Stimulated activated naive CD8-positive, alpha-beta T cell treated with anti-CD3 and anti-CD28 coated beads, Interleukin-15, Interleukin-2, amounts not matched to agents 100 ng/mL and 50 ng/mL, for 24 hours (primary cell): ENCODE data around the gene ZFYVE28.

Experiments
- H3K27ac Mint-ChIP-seq: one replicate; pipeline ENCODE4 v1.8.0; 2021; ENCODE audit warnings: mild to moderate bottlenecking, mixed read lengths
- H3K27me3 Mint-ChIP-seq: one replicate; pipeline ENCODE4 v1.8.0; 2021; ENCODE audit warnings: mixed read lengths
- H3K36me3 Mint-ChIP-seq: one replicate; pipeline ENCODE4 v1.8.0; 2021; ENCODE audit warnings: low read depth, mixed read lengths
- H3K4me1 Mint-ChIP-seq: one replicate; pipeline ENCODE4 v1.8.0; 2021; ENCODE audit warnings: low read depth, mixed read lengths
- H3K4me3 Mint-ChIP-seq: one replicate; pipeline ENCODE4 v1.8.0; 2021; ENCODE audit warnings: mild to moderate bottlenecking, mixed read lengths
- H3K9me3 Mint-ChIP-seq: one replicate; pipeline ENCODE4 v1.8.0; 2021; ENCODE audit warnings: mixed read lengths

Gene ZFYVE28

DNA sequence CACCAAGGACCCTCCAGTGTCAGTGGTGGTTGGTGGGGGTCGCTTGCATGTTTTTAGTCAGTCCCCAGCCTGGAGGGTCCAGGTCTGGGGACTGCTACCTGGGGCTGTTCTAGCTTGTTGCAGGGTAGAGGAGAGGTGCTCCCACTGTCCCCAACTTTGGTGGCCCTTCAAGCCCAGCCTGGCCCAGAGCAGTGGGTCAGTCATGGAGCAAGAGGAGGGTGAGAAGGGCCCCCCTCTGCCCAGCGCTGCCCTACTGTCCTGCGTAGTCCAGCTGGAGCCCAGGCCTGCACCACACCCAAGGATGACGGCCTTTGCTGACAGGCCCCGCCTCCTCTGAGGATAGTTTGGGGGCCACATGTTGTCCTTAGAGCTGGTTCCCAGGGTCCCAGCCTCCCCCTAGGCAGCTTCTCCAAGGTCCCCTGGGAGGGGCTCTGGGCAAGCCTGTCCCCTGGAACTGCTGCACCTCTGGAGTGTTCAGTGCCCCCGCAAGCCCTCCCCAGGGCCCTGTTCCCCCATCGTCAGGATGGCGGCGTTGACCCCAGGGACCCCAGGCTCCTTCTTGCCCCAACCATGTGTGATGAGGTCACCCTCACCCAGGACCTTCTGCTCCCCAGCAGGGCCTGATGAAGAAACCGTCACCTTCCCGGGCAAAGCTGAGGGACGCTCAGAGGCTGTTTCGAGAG lies 7.1 kb upstream of the ZFYVE28 start:
- no peak overlapping the region for H3K4me3 Mint-ChIP-seq
- no peaks in the 10 kb centered on the region for H3K4me1 Mint-ChIP-seq
- H3K27ac Mint-ChIP-seq = no peak overlapping the region
- H3K27me3 Mint-ChIP-seq = peaks cover 25% of the 10 kb centered on the region
- no peaks in the 10 kb centered on the region for H3K9me3 Mint-ChIP-seq
- no peaks in the 10 kb centered on the region for H3K36me3 Mint-ChIP-seq

DNA sequence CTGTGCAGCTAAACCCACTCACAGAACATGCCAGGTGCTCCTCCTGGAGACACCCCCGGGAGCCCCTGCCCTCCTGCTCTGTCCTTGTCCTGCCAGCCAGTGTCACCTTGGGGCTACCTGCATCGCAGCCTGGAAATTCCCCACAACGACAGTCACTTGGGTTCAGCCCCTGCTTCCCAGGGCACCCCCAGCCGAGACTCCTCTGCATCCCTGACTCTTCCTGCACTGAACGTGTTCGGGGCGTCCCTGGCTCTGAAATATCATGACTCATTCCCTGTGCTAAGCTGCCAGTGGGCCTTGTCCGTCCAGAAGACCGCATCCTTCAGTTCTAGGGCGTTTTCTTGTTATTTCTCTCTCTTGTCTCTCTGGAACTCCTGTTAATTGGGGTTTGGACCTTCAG lies 6.1 kb upstream of the ZFYVE28 start:
- H3K27me3 Mint-ChIP-seq = peaks cover 34% of the 10 kb centered on the region
- no peaks in the 10 kb centered on the region for H3K36me3 Mint-ChIP-seq

DNA sequence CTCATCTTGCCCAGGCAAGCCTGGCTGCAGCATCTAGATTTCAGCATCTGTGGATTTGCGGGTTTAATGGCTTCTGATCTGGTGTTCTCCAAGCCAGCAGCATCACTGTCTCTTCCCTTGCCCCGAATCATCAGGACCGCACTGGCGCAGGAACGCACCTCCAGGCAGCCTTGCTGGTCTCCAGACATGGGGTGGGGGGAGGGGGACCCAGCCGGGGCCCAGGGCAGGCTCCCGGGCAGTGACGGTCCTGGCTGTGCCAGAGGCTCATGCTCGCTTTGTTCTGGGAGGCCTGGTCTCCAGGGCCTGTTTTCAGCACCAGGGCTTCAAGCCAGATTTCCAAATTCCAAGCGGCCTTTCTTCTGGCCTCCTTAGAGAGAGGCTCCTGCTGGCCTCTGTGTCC lies 5.2 kb upstream of the ZFYVE28 start:
- Mint-ChIP-seq H3K27me3 (peaks cover 39% of the 10 kb centered on the region), H3K4me3 (no peak overlapping the region), H3K36me3 (no peaks in the 10 kb centered on the region)

More for the DNA sequence above, 6.1 kb upstream of the ZFYVE28 start:
- peaks cover 7% of the 10 kb centered on the region for H3K4me1 Mint-ChIP-seq
- H3K27ac Mint-ChIP-seq = no peak overlapping the region
- H3K4me3 Mint-ChIP-seq = no peak overlapping the region
- H3K9me3 Mint-ChIP-seq = no peaks in the 10 kb centered on the region

DNA sequence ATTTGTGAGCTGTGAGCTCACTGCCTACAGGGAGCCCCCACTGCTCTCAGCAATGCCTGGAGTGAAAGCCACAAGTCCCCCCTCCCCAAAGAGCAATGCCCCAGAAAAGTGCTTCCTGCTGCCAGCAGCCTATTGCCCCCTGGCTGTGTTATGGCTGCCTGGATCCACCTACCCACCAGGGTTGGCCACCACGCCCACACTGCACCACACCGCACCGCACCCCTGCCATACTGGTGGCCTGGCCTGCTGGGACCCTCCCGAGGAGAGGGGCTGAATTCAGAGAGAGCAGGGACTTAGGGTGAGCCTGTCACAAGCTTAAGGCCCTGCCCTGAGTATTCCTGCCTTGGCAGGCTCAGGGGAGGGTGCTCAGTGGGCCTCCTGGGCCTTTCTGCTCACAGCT lies 4.6 kb upstream of the ZFYVE28 start:
- Mint-ChIP-seq H3K27ac (no peak overlapping the region), H3K4me1 (peaks cover 14% of the 10 kb centered on the region), H3K9me3 (no peaks in the 10 kb centered on the region), H3K36me3 (no peaks in the 10 kb centered on the region), H3K27me3 (peaks cover 39% of the 10 kb centered on the region), H3K4me3 (no peak overlapping the region)

More for the DNA sequence above, 5.2 kb upstream of the ZFYVE28 start:
- no peak overlapping the region for H3K27ac Mint-ChIP-seq
- H3K9me3 Mint-ChIP-seq = no peaks in the 10 kb centered on the region
- peaks cover 14% of the 10 kb centered on the region for H3K4me1 Mint-ChIP-seq

DNA sequence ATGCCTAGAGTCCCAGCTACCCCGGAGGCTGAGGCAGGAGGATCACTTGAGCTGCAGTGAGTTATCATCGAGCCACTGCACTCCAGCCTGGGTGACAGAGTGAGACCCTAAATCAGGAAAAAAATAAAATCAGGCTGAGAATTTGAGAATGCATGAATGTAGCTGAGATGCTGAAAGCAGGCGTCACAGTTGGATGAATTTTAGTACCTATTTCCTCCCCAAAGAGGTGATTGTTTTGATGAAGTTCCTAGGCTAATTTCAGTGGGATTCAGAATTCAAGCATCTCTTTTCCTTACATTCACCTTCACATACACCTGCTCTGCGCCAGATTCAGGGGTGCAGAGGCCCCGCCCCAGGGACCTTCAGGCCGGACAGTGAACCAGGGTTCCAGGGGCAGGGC lies 3.5 kb upstream of the ZFYVE28 start:
- Mint-ChIP-seq H3K4me1 (peaks cover 14% of the 10 kb centered on the region), H3K27me3 (peaks cover 39% of the 10 kb centered on the region), H3K9me3 (no peaks in the 10 kb centered on the region)

DNA sequence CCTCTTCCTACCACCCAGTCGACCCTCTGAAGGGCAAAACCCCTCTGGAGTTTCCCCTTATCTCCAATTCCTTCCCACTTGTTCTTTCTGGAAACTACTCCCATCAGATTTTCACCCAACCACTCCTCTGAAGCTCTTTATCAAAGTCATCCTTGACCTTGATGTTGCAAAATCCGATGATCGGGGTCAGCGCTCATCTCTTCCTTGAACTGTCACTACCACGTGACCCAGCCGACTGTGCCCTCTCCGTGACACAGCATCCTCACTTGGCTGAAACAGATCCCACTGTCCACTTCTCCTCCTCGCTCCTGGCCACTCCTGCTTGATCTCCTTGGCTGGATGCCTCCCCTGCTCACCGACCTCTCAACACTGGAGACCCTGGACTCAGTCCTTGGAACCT lies 1.4 kb upstream of the ZFYVE28 start:
- no peaks in the 10 kb centered on the region for H3K36me3 Mint-ChIP-seq
- H3K9me3 Mint-ChIP-seq = no peaks in the 10 kb centered on the region
- peaks cover 51% of the 10 kb centered on the region for H3K27me3 Mint-ChIP-seq
- no peak overlapping the region for H3K27ac Mint-ChIP-seq
- peaks cover 33% of the 10 kb centered on the region for H3K4me1 Mint-ChIP-seq
- H3K4me3 Mint-ChIP-seq = peak overlapping the region; percentile 78

More for the DNA sequence above, 3.5 kb upstream of the ZFYVE28 start:
- Mint-ChIP-seq H3K27ac (no peak overlapping the region), H3K36me3 (no peaks in the 10 kb centered on the region), H3K4me3 (no peak overlapping the region)

DNA sequence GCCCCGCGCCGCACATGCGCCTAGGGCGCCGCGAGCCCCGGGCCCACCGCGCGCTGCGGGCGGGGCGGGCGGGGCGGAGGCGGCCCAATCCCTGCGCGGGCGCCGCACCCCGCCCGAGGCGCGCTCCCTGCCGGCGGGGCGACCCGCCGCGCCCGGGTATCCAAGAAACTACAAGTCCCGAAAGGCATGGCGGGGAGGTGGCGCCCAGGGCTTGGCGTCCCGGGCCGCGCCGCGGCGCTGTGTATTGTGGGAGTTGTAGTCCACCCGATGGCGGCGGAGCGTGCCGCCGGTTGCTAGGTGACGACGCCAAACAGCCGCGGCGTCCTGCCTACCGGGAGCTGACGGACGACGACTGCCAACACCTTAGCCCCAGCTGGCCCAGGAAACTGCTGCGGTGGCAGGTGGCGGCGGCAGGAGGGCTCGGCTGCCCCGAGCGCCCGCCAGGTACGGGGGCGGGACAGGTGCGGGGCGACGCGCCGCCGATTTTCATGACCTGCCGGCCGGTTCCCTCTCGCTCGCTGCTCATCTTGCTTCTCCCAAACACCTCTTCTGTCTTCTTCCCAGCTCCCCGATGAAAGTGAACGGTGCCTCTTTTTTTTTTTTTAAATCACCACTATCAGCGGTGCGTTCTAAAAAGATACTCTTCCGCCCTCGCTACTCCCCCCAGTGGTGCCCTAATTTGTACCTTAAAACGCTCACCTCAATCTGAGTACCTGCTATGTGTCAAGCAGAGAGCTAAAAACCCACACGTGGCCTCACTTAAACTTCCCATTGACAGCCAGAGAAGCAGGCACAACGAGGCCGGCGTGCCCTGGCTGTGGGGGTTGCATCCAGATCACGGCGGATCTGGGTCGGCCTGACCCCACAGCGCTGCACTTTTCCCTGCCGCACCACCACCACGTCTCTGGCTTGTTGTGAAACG lies 466 bp upstream of the ZFYVE28 start, which contains the start of gene CFAP99:
Gene CFAP99 (plus strand): TSS at position 306 of the 922 bp plus-strand sequence.
- Mint-ChIP-seq H3K27me3 (peaks cover 53% of the 10 kb centered on the region), H3K4me1 (peaks cover 42% of the 10 kb centered on the region), H3K9me3 (no peaks in the 10 kb centered on the region), H3K36me3 (no peaks in the 10 kb centered on the region), H3K27ac (no peak within 1 kb of the TSS), H3K4me3 (peak within 1 kb of the TSS; percentile 80)

DNA sequence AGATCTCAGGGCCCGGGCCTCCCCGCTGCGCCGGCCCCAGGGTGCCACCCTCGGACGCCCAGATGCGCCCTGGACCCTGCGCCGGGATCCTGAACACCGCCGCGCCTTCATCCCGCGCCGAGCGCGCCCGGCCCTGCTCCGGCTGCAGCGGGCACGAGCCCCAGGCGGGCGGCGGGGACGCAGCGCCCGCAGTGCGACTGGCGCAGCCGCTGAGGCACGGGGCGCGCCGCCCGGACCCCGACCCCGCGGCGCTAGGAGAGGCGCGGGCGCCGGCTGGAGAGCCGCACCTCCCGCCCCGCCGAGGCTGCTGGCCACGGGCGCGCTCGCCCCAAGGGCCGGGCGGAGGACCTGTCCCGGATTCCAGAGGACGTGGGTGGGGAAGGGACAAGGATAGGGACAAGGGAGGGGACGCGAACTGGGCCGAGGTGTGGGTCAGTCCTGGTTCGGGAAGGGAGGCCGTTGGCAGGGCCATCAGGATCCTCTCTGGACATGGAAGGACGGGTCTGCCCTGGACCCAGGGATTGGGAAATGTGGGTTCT lies 1.1 kb downstream of the ZFYVE28 start:
- H3K4me3 Mint-ChIP-seq = peak overlapping the region; percentile 80
- H3K4me1 Mint-ChIP-seq = peaks cover 58% of the 10 kb centered on the region
- no peaks in the 10 kb centered on the region for H3K9me3 Mint-ChIP-seq
- H3K27ac Mint-ChIP-seq = no peak overlapping the region
- no peaks in the 10 kb centered on the region for H3K36me3 Mint-ChIP-seq
- peaks cover 44% of the 10 kb centered on the region for H3K27me3 Mint-ChIP-seq

DNA sequence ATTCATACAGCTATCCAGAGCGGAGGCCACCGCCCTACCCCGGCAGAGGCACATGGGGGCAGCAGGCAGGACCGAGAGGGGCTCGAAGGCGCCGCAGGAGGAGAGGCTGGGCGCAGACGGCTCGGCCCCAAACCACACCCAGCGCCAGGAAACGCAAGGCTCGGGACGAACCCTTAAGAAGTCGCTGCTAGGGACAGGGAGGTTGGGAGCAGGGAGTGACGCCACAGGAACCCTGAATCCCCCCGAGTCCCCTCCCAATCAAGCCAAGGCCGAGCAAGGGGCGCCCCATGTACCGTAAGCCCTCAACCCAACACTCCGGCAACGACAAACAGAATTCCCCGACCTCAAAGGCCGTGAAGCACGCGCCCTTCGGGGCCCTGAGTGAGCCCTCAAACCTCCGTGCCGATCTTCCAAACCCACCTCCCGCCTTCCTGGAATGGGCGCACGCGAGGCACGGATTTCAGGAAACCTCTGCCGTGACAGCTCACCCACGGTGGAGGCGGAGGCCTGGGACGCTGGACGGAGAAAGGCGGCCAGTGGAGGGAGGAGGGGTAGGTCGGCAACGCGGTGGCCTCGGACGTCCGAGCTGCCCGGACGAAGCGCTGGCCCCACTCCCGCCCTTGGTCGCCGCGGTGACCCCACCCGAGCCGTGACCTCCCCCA lies 1.8 kb downstream of the ZFYVE28 start:
- Mint-ChIP-seq H3K4me1 (peaks cover 64% of the 10 kb centered on the region), H3K9me3 (no peaks in the 10 kb centered on the region), H3K27me3 (peaks cover 41% of the 10 kb centered on the region), H3K27ac (peak overlapping the region; percentile 63), H3K4me3 (peak overlapping the region; percentile 69), H3K36me3 (no peaks in the 10 kb centered on the region)

DNA sequence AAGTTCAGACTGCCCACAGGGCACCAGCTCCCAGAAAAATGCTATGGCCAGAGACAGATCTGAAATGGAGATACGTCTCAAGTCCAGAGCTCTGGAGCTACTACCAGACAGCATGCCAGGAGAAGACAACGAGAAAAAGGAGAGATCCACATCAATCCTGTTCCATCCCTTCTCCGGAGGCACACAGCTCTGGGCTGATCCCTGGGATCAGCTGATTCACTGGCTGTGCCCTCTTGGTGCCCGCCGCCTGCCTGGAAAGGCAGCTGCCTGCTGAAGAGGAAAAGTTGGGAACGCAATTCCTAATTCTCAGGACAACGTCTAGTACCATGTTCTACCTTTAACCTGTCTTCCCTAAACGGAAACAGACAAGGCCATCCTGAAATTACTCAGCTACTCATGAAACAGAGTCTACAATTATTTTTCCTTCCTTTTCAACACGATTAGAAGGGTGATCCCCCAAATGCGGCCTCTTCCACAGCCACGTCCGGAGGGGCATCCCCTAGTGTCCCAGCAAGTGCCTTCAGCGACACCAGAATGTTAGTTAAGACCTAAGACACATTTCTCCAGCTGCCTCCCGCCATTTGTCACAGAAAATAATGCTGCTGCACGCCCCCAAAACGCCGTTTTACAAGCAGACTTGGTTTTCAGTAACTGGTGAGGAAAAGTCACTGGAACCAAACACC lies 2.4 kb downstream of the ZFYVE28 start:
- Mint-ChIP-seq H3K9me3 (no peaks in the 10 kb centered on the region), H3K27me3 (peaks cover 38% of the 10 kb centered on the region), H3K4me3 (peak overlapping the region; percentile 69), H3K27ac (peak overlapping the region; percentile 63), H3K4me1 (peaks cover 70% of the 10 kb centered on the region), H3K36me3 (no peaks in the 10 kb centered on the region)

DNA sequence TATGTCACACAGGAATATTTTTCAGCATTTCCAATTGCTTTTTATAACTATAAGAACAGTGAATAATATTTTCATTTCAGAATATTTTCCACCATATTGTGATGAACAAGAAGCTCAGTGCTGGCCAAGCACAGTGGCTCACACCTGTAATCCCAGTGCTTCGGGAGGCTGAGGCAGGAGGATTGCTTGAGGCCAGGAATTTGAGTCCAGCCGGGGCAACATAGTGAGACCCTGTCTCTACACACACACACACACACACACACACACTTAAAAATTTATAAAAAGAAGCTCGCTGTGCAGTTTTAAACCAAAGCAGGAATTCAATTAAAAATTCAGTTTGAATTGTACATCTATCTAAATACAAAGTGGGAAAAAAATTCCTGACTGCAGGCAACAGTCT lies 3.2 kb downstream of the ZFYVE28 start:
- Mint-ChIP-seq H3K27ac (peak overlapping the region; percentile 36), H3K36me3 (no peaks in the 10 kb centered on the region), H3K4me3 (no peak overlapping the region), H3K4me1 (peaks cover 74% of the 10 kb centered on the region), H3K27me3 (peaks cover 30% of the 10 kb centered on the region), H3K9me3 (no peaks in the 10 kb centered on the region)

DNA sequence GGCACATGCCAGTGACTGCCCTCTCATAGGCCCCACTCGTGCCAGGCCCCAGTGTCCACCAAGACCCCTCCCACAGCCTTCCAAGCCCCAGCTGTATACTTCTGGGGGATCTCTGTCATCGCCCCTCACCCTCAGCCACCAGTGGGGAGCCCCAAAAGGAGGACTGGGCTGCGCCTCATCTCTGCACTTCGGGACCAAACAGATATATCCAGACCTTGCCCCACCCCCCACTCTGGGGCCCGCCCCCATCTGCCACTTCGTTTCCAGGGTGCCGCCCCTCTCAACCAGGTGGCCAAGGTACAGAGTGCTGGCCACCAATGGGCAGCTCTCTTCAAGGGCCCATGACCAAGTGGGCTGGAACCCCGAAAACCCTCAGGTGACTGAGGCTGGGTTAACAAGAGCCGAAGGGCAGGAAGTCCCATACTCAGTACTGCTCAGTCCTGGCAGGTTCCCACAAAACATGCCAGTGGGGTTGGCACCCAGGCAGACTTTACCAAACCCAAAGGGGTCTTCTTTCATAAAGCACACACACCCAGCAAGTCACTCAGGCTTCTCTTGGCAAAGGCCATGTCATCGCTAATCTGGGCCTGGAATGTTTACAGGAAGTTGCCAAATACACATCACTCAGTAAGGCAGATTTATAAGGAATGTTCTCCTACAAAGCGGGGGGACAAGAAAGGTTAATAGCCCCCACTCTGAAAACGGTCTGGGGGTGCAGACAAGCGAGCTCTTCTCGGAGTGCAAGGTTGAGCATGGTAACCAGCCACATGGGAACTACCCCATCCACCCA lies 4.4 kb downstream of the ZFYVE28 start:
- Mint-ChIP-seq H3K4me1 (peaks cover 66% of the 10 kb centered on the region), H3K4me3 (peak overlapping the region; percentile 62), H3K27me3 (peaks cover 19% of the 10 kb centered on the region)

DNA sequence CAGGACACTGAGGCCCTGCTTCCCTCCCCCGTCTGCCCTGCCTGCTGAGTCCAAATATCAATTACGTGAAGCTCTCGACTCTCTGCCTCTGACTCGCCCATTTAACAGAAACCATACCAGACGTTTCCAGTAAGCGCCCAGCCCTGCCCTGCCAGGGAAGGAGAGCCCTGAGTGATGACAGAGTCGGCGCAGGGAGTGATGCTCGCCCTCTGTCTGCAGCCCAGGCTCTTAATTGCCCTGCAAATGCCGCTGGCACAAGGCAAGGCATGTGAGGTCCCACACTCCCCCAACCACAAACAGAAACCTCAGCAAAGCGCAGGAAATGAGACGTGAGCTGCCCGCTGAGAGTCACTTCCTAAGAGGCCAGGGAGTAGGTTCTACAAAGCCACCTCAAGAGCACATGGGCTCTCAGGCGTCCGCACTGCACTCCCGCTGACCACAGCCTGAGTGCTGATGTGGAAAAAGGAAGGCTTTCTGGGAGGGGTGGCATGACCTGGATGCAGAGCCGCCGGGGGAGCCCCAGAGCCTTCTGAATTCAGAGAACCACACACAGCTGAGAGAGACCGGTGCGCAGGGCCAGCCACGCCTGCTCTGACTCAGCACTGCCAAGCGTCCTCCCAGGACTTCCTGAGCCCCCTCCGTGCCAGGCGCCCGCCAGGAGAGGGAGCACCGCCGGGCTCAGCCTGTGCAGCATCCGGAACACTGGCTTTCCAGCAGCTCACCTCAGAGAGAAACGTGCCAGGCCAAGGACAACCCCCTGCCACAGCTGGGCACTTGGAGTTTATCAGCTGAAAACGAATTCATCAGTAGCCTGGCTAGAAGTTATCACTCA lies 5.3 kb downstream of the ZFYVE28 start:
- H3K4me1 Mint-ChIP-seq = peaks cover 65% of the 10 kb centered on the region
- H3K4me3 Mint-ChIP-seq = peak overlapping the region; percentile 62
- peaks cover 19% of the 10 kb centered on the region for H3K27me3 Mint-ChIP-seq
- H3K27ac Mint-ChIP-seq = peak overlapping the region; percentile 92
- H3K9me3 Mint-ChIP-seq = no peaks in the 10 kb centered on the region
- H3K36me3 Mint-ChIP-seq = no peaks in the 10 kb centered on the region

More for the DNA sequence above, 4.4 kb downstream of the ZFYVE28 start:
- no peaks in the 10 kb centered on the region for H3K36me3 Mint-ChIP-seq
- peak overlapping the region; percentile 92 for H3K27ac Mint-ChIP-seq
- no peaks in the 10 kb centered on the region for H3K9me3 Mint-ChIP-seq
